Chondrocyte (in vitro differentiated cells): Measurements from ENCODE around the gene HMHB1. TPM values are rescaled to one million over a fixed set of nuclear protein-coding genes. Genes with fewer than 3 reads are reported as not detected.

Experiments used
- DNase-seq: peaks from one replicate; pipeline ENCODE4 v3.0.0; 2021; ENCODE audit warnings: mixed read lengths, low spot score
- H3K27ac Mint-ChIP-seq: one replicate; pipeline ENCODE4 v1.8.0; 2021; ENCODE audit warnings: mild to moderate bottlenecking, moderate library complexity, mixed read lengths; ENCODE audit not compliant: unreplicated experiment
- H3K27me3 Mint-ChIP-seq: 2 replicates; pipeline ENCODE4 v1.8.0; 2021; ENCODE audit warnings: low read depth, mixed read lengths
- H3K36me3 Mint-ChIP-seq: 2 replicates; pipeline ENCODE4 v1.8.0; 2021; ENCODE audit warnings: low read depth, mixed read lengths
- H3K4me1 Mint-ChIP-seq: 2 replicates; pipeline ENCODE4 v1.8.0; 2021; ENCODE audit warnings: low read depth, mild to moderate bottlenecking, mixed read lengths
- H3K4me3 Mint-ChIP-seq: one replicate; pipeline ENCODE4 v1.8.0; 2021; ENCODE audit warnings: mild to moderate bottlenecking, moderate library complexity, mixed read lengths; ENCODE audit not compliant: unreplicated experiment
- H3K9me3 Mint-ChIP-seq: 2 replicates; pipeline ENCODE4 v1.8.0; 2021; ENCODE audit warnings: low read depth, mixed read lengths
- CTCF ChIP-seq: fragments of 200-600 bp; sonication (generic); IDR thresholded peaks from 2 replicates; pipeline ENCODE4 v1.5.0; 2021; ENCODE audit warnings: antibody characterized with exemption, mild to moderate bottlenecking, moderate library complexity
- total RNA-seq: library from RNA; stranded (reverse); gene quantifications from 3 replicates; pipeline ENCODE4 v1.2.1, GENCODE V29; 2021

Gene HMHB1
- total RNA-seq, 1 donor from 2014 or later = not detected

DNA sequence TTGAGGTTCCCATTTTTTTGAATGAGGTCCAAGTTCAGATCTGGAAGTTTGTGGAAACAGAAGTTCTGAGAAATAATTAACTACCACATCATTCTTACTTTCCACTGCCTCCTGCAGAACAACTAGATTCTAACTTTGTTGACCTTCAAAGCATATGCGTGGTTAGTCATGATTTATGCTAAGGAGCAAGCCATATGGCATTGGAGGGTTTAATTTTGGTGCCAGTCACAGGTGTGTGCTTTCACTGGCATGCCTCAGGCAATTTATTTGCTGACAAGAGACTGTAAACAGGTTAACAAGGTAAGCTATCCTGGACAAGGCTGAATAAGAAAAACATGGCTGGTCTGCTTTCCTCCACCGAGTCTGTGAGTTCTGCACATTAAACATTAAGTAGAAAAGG, 31.5 kb downstream of the HMHB1 start:
- Mint-ChIP-seq H3K27me3 (no peaks in the 10 kb centered on the region), H3K4me3 (no peak overlapping the region), H3K9me3 (no peaks in the 10 kb centered on the region), H3K4me1 (no peaks in the 10 kb centered on the region), H3K27ac (no peak overlapping the region), H3K36me3 (no peaks in the 10 kb centered on the region)
- no peak for DNase-seq
- no peak for TF ChIP-seq CTCF

GRCh38 chr5:143850050-143850683, 38.2 kb downstream of the HMHB1 start:
- H3K4me3 Mint-ChIP-seq = no peak overlapping the region
- no peaks in the 10 kb centered on the region for H3K4me1 Mint-ChIP-seq

GRCh38 chr5:143851383-143851782, 39.4 kb downstream of the HMHB1 start:
- no peak for DNase-seq
- Mint-ChIP-seq H3K4me3 (no peak overlapping the region), H3K27ac (no peak overlapping the region), H3K9me3 (peaks cover 1% of the 10 kb centered on the region), H3K36me3 (no peaks in the 10 kb centered on the region), H3K4me1 (no peaks in the 10 kb centered on the region), H3K27me3 (no peaks in the 10 kb centered on the region)
- no peak for TF ChIP-seq CTCF

More at GRCh38 chr5:143850050-143850683, 38.2 kb downstream of the HMHB1 start:
- no peaks in the 10 kb centered on the region for H3K36me3 Mint-ChIP-seq
- no peak for TF ChIP-seq CTCF
- DNase-seq = no peak
- no peaks in the 10 kb centered on the region for H3K9me3 Mint-ChIP-seq
- H3K27me3 Mint-ChIP-seq = no peaks in the 10 kb centered on the region
- H3K27ac Mint-ChIP-seq = no peak overlapping the region

DNA sequence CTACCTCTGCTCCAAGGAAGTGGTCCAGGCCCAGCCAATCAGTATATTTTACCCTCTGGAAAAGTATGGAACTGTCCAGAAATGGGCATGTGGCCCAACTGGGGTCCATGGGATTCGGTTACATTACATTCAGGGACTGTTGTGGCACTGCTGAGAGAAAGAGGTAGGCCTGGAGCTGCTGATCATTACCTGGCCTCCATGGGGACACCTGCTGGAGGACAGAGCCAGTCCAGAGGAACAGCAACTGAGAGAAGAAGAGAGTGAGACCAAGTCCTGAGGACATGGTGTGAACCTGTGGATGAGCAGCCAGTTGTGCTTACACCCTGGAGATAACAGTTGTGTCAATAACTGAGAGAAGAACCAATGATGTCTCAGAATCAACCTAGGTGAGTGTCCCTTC, 48.2 kb downstream of the HMHB1 start:
- Mint-ChIP-seq H3K9me3 (peaks cover 8% of the 10 kb centered on the region), H3K27ac (no peak overlapping the region), H3K4me3 (no peak overlapping the region), H3K27me3 (no peaks in the 10 kb centered on the region), H3K36me3 (no peaks in the 10 kb centered on the region), H3K4me1 (no peaks in the 10 kb centered on the region)
- no peak for DNase-seq
- TF ChIP-seq CTCF = no peak

GRCh38 chr5:143862271-143862670, 50.3 kb downstream of the HMHB1 start:
- Mint-ChIP-seq H3K36me3 (no peaks in the 10 kb centered on the region), H3K27ac (no peak overlapping the region), H3K4me1 (no peaks in the 10 kb centered on the region), H3K4me3 (no peak overlapping the region), H3K9me3 (peaks cover 3% of the 10 kb centered on the region), H3K27me3 (no peaks in the 10 kb centered on the region)
- TF ChIP-seq CTCF = no peak
- no peak for DNase-seq
